ENCODE results near the gene CNTNAP1. TPM values are rescaled to one million over a fixed set of nuclear protein-coding genes. Genes with fewer than 3 reads are reported as not detected.

Gene CNTNAP1
- total and polyA plus RNA-seq, 10 of the 15 experiments (the other 5 are each of a cell fraction or from before 2014, with no cell fraction given) = 0.95 to 29.9 (median 10.4) TPM

- TF ChIP-seq SMC3 (IDR thresholded peaks at IDR 0.05; ENCODE audit: borderline replicate concordance, low read length) (peak; percentile 65; the same call in 1 of the 2 replicates), SUPT20H (IDR thresholded peaks at IDR 0.05; ENCODE audit: borderline replicate concordance, control insufficient read depth, low read depth, low read length) (no peak), PML (IDR thresholded peaks at IDR 0.05; ENCODE audit: low read length) (no peak), E2F8 (IDR thresholded peaks at IDR 0.05; ENCODE audit: low read depth, partially characterized antibody) (no peak), LARP7 (IDR thresholded peaks at IDR 0.05) (peak; percentile 84), EZH2 (IDR thresholded peaks at IDR 0.05; ENCODE audit: borderline replicate concordance, control insufficient read depth, low read depth, low read length) (no peak), PAX8 (IDR thresholded peaks at IDR 0.05) (no peak), ZNF687 (IDR thresholded peaks at IDR 0.05) (peak; percentile 99), NBN (IDR thresholded peaks at IDR 0.05) (peak; percentile 79), SUZ12 (IDR thresholded peaks at IDR 0.05; ENCODE audit: unreplicated experiment) (no peak), ATF7 (IDR thresholded peaks at IDR 0.05; ENCODE audit: low read depth) (no peak), SMAD1 (IDR thresholded peaks at IDR 0.05; ENCODE audit: low read depth, partially characterized antibody) (no peak), GABPA (IDR thresholded peaks at IDR 0.05; ENCODE audit: low read depth) (no peak), ATF3 (IDR thresholded peaks at IDR 0.05; ENCODE audit: borderline replicate concordance, extremely low read depth, low read depth, low read length) (no peak), ELK1 (IDR thresholded peaks at IDR 0.05; ENCODE audit: low read depth, low read length) (no peak), STAT1 (conservative IDR thresholded peaks at IDR 0.05) (no peak), ZNF217 (IDR thresholded peaks at IDR 0.05) (peak; percentile 78), POLR2A (IDR thresholded peaks at IDR 0.05; ENCODE audit: low read depth, low read length) (peak; percentile 83), PBX3 (IDR thresholded peaks at IDR 0.05; ENCODE audit: insufficient replicate concordance, low read depth, low read length) (no peak), SPI1 (IDR thresholded peaks at IDR 0.05; ENCODE audit: borderline replicate concordance, insufficient read depth, low read depth, low read length) (no peak), ZNF274 (IDR thresholded peaks at IDR 0.05; ENCODE audit: insufficient read depth, insufficient read length) (no peak)
These were observed 2.6 kb upstream of the CNTNAP1 start (continued) for GRCh38 chr17:42679492-42680330.

All from GM12878 (cell line).